HG03439 (cell line): ENCODE results near the gene AKR1A1.
A peak's percentile ranks its signal among the peaks of the same experiment; 100 is the strongest.
"Not testable (repeated sequence)": the region's sequence is repeated elsewhere in the genome, so short reads cannot be mapped to it uniquely, and the experiment has no call there.

Source experiments
- ATAC-seq: cut with Tn5 transposase; IDR thresholded peaks from one replicate; pipeline ENCODE4 v1.9.1; 2021; ENCODE audit warnings: mild to moderate bottlenecking, moderate library complexity; ENCODE audit not compliant: unreplicated experiment

The AKR1A1 gene

GRCh38 chr1:45523516-45523915, 27.1 kb upstream of the AKR1A1 start:
- ATAC-seq: not testable (repeated sequence)

DNA sequence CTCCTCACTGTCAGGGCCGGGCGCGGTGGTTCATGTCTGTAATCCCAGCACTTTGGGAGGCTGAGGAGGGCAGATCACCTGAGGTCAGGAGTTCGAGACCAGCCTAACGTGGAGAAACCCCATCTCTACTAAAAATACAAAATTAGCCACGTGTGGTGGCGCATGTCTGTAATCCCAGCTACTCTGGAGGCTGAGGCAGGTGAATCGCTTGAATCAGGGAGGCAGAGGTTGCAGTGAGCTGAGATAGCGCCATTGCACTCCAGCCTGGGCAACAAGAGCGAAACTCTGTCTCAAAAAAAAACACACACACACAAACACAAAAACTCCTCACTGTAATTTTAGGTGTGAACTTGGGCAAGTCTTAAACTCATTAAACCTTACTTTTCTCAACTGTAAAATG, 26.7 kb upstream of the AKR1A1 start:
- not testable (repeated sequence) for ATAC-seq

DNA sequence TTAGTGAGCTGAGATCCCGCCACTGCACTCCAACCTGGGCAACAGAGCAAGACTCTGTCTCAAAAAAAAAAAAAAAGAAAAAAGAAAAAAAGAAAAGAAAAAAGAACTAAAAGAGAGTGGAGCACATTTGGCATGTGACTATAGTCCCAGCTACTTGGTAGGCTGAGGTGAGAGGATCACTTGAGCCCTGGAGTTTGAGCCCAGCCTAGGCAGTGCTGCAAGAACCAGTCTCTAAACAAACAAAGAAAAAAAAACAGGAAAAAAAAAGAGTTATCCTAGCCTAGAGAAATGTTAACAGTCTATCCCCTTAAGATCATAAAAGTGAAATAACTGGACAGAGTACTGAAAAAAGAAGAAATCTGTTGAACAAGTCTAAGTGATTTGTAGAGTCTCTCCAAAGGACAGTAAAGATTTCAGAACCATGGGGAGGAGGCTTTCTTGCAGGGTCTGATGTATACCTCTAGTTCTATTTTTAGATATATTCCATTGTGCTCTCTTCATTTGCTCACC, 24.4 kb upstream of the AKR1A1 start:
- ATAC-seq: no peak

- ATAC-seq: no peak
These were observed 19.9 kb upstream of the AKR1A1 start for GRCh38 chr1:45530632-45531135.

GRCh38 chr1:45531873-45532272, 18.8 kb upstream of the AKR1A1 start:
- ATAC-seq: no peak

GRCh38 chr1:45535988-45536766, 14.4 kb upstream of the AKR1A1 start:
- ATAC-seq: no peak

GRCh38 chr1:45536886-45537285, 13.7 kb upstream of the AKR1A1 start:
- no peak for ATAC-seq

DNA sequence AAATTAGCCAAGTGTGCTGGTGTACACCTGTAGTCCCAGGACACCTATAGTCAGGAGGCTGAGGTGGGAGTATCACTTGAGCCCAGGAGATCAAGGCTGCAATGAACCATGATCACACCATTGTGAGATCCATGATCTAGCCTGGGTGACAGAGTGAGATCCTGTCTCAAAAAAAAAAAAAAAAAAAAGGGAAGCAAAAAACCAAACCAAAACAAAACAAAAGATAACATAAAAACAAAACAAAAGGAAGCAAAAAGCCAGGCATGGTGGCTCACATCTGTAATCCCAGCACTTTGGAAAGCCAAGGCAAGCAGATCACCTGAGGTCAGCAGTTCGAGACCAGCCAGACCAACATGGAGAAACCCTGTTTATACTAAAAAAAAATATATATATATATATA, 9.4 kb upstream of the AKR1A1 start:
- ATAC-seq: no peak

DNA sequence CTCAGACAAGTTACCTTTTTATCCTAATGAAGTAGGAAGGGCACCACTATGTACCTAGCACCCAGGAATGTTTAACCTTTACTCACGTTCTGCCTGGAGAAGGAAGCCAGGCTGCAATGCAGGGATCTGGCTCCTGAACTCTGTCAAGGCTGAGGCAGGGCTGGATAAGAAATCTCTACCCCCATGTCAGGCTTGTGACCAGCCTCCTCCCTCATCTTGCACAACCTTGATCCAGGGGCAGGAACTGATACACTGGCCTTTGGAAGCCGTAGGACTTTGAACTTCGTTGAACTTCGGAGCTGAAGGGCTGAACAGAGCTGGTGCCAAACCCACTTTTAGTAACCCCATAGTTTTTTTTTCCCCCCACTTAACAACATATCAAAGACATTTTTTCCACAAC, 8.0 kb upstream of the AKR1A1 start:
- ATAC-seq: no peak

DNA sequence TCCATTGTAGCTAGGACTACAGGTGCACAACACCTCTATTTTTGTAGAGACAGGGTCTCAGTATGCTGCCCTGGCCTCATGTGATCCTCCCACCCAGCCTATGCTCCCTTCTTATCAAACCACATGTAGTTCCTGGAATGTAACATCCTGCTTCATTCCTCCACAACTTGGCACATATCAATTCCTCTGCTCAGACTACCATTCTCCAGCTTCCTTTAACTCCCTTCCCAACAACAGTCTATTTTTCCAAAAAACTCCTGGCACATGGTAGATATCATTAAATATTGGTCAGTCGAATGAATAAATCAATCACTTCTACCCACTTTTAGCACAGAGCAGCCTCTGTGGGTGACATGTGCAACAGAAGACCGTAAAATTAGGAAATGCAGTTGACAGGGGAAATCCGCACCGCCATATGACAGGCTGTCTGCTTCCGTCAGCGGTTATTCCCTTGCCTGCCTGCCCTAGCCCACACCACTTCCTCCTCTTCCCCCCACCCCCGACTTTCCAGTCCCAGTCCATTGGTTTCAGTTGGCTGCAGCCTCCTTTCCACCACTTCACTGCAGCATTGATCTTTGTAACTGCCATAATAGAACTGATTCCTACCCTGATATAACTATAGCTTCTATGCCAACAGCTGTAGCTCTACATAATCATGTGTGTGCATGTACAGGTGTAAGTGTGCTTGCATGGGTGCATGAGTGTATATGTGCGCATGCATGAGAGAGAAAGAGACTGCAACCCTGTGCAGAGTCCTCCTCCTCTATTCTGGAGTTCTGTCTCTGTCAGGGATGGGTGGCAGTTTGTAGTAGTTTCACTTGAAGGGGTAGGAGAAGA, 6.8 kb upstream of the AKR1A1 start:
- peak; percentile 45 for ATAC-seq

GRCh38 chr1:45544530-45544929, 6.1 kb upstream of the AKR1A1 start:
- no peak for ATAC-seq

DNA sequence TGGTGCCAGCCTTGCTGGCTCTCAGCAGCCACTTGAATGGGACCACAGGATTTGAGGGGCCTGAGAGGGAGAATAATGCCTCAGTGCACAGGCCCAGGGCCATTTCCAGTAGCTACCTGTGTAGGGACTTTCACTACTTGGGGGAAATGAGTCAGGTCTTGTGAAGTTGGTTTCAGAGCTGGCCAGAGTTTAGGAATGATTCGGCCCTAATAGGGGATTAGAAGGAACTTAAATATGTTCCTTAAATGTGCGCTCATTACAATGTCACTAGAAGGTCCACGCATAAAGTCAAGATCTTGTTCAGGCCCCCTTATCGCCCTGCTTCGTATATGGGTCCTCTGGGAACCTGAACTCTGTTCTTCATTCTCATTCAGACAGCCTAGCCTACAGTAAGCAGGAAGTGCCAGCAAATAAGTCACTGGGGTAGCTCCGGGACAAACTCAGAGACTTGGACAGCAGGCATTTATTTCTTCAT, 5.6 kb upstream of the AKR1A1 start:
- no peak for ATAC-seq

GRCh38 chr1:45545553-45546310, 4.9 kb upstream of the AKR1A1 start:
- ATAC-seq: no peak

DNA sequence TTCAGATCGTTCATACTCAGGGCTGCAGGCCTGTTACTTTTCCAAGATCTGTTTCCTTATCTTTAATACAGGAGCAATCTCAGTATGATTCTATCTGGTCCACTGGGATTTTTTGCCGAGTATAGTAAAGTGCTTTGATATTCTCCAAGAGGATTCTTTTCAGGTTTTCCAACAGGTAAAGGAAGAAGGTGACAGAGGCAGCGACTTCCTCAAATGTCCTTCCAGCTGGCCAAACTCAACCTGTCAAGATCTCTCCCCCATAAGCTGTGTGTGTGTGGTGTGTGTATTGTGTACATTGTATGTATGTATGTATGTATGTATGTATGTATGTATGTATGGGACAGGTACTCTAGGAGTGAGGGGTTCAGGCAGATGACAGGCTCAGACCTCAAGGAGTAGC, 1.1 kb downstream of the AKR1A1 start:
- no peak for ATAC-seq

GRCh38 chr1:45552331-45552730, 1.7 kb downstream of the AKR1A1 start:
- ATAC-seq: no peak

DNA sequence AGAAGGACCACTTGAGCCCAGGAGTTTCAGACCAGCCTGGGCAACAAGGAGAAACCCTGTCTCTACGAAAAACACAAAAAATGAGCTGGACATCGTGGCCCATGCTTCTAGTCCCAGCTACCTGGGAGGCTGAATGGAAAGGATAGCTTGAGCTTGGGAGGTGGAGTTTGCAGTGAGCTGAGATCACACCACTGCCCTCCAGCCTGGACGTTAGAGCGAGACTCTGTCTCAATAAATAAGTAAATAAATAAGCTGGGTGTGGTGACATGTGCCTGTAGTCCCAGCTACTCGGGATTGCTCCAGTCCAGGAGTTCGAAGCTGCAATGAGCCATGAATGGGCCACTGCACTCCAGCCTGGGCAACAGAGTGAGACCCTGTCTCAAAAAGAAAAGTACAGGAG, 3.6 kb downstream of the AKR1A1 start:
- no peak for ATAC-seq

DNA sequence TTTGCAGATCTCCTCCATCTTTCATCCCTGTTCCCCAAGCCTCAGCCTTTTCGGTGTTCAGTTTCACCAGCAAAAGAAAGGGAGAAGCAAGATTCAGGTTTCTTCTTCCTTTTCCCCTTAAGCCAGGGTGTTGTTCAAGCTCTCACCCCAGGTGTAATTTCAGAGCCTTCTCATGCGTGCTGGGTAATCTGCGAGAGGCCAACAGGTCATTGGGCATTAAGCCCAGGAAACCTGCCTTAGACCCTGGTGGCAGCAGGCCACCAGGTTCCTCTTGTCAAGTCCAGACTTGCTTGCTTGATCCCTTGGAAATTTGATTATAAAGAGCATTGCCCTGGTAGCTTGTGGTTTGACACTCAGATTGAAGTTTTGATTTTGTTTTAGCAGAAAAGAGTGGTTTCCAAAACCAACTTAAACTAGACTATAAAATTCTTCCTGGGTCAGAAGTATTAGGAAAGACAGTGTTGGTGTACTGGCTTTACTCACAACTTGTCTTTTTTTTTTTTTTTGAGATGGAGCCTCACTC, 6.9 kb downstream of the AKR1A1 start:
- ATAC-seq: no peak

GRCh38 chr1:45563843-45564242, 13.2 kb downstream of the AKR1A1 start:
- no peak for ATAC-seq

DNA sequence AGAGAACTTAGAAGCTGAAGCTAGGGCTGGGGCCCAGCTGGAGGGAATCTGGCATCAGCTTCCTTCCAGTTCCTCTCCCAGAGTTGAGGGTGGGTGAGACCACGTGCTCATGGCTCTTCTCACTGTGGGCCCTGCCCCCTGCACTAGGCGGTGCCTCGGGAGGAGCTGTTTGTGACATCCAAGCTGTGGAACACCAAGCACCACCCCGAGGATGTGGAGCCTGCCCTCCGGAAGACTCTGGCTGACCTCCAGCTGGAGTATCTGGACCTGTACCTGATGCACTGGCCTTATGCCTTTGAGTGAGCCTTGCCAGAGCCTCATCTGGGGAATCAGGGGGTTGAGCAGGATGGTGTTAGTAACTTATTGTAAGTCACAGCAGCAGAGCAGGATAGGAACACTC, 16.1 kb downstream of the AKR1A1 start:
- ATAC-seq: no peak

GRCh38 chr1:45567911-45568310, 17.3 kb downstream of the AKR1A1 start:
- no peak for ATAC-seq

DNA sequence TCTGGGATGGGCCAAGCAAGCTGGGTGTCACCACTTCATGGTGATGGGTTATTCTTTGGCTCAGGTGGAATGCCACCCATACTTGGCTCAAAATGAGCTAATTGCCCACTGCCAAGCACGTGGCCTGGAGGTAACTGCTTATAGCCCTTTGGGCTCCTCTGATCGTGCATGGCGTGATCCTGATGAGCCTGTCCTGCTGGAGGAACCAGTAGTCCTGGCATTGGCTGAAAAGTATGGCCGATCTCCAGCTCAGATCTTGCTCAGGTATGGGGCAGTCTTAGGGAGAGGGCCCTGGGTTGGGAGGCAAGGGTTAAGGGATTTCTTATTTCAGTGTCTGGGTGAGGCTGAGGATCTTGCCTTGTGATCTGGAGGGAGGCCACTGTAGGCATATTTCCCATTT, 17.8 kb downstream of the AKR1A1 start:
- ATAC-seq: no peak
